Kidney glomerular epithelial cell (primary cell): Measurements from ENCODE around the gene NUP88.

Experiments
- DNase-seq: peaks from one replicate; lab custom pipeline; 2025; lab: John Stamatoyannopoulos, UW

Gene NUP88

GRCh38 chr17:5355421-5356129 lies 63.9 kb downstream of the NUP88 start:
- no peak for DNase-seq

- DNase-seq, result no peak
These were observed 64.5 kb downstream of the NUP88 start for GRCh38 chr17:5354886-5355415.

GRCh38 chr17:5354310-5354709 lies 65.2 kb downstream of the NUP88 start:
- no peak for DNase-seq

- DNase-seq, result no peak
These were observed 66.7 kb downstream of the NUP88 start for GRCh38 chr17:5352681-5353289.

- DNase-seq, result no peak
These were observed 74.5 kb downstream of the NUP88 start for GRCh38 chr17:5344914-5345313.
